HG03103 (cell line): ENCODE measurements around the gene RNF166.

Experiments used
- ATAC-seq: cut with Tn5 transposase; IDR thresholded peaks from one replicate; pipeline ENCODE4 v1.9.1; 2021; ENCODE audit warnings: low read depth; ENCODE audit not compliant: unreplicated experiment

The RNF166 gene

GRCh38 chr16:88712362-88712979, 6.3 kb upstream of the RNF166 start:
- ATAC-seq: no peak

DNA sequence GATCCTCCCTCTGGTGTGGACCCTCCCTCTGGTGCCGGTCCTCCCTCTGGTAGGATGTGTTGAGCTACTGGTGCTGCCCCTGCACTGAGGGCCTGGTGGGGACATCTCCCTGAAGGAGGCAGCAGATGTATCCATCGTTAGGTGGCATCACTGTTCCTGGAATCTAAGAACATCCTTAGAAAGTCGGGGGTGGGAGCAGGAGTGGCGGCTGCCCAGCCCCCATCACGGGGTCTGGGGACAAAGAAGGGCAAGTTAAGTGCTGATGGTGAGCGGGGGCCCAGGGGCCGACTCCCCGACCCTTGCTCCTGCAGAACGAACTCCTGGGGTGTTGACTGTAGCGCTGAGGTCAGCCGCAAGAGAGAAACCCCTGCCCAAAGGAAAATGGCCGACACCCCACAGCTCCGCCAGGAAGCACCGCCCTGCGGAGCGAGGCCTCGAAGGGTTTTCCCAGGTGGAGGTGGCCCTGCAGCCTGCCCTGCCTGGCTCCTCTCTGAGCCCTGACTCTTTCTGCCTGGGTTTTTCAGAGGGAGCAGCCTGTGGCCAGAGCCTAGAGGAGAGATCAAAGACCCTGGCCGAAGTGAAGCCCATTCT, 5.6 kb upstream of the RNF166 start:
- ATAC-seq: no peak

GRCh38 chr16:88710556-88710955, 4.3 kb upstream of the RNF166 start:
- no peak for ATAC-seq

DNA sequence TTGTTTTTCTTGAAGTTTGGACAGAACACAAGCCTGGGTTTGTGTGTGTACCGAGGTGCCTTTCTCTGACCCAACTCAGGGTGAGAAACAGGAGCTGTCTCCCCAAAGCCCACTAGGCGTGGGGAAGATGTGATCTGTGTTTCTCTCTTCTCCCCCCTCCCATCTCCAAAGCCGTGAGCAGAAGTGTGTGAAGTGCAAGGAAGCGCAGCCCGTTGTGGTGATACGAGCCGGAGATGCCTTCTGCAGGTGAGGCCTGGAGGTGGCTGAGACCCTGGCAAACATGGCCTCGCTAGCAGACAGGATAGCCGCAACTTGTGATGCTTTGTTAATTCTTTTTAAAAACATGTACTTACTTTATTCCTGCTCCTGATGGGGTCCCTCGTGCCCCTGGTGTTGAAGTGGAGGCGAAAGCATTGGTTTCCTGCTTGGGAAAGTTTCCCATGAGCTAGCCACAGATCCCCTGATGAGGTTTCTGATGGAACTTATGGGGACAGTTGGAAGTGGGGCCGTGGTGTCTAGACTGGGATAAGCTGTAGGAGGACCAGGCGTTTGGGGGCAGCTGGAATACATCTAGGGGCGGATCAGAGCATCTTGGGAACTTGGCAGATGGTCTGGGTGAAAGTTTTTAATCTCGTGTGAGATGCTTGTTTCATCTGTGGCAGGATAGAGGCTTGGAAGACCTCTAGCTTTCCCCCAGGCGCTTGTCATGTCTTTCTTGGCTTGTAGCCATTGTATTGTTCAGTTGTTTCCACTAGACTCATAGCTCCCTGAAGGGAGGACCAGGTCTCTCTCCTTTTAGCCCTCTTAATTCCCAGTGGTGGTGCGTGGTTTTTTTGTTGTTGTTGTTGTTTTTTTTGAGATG, 988 bp upstream of the RNF166 start:
- ATAC-seq: no peak

DNA sequence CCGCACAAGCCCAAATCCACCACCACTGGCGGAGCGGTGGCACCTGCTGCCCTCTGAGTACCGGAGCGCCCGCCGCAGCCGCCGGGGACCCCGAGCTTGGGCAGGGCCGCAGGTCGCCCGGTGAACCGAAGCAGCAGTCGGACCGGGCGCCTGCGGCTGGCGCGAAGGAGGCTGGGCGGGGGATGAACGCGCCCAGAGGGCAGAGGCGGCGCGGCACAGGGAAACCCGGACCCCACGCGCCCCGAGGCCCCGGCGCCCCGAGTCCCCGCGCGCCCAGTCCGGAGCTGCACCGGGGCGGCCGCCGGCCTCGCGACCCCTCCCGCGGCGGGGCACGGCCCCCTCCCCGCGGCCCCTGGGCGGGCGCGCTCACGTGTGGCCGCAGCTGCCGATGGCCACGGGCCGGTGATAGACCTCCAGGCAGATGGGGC, 393 bp downstream of the RNF166 start:
- ATAC-seq: peak; percentile 9

GRCh38 chr16:88705076-88705684, 1.0 kb downstream of the RNF166 start:
- no peak for ATAC-seq

- ATAC-seq: no peak
These were observed 2.5 kb downstream of the RNF166 start for GRCh38 chr16:88703486-88704309.

- no peak for ATAC-seq
These were observed 3.6 kb downstream of the RNF166 start for GRCh38 chr16:88702371-88703210.

GRCh38 chr16:88701581-88702370, 4.4 kb downstream of the RNF166 start:
- ATAC-seq: no peak

- peak; percentile 66 for ATAC-seq
These were observed 5.3 kb downstream of the RNF166 start for GRCh38 chr16:88700636-88701482.

DNA sequence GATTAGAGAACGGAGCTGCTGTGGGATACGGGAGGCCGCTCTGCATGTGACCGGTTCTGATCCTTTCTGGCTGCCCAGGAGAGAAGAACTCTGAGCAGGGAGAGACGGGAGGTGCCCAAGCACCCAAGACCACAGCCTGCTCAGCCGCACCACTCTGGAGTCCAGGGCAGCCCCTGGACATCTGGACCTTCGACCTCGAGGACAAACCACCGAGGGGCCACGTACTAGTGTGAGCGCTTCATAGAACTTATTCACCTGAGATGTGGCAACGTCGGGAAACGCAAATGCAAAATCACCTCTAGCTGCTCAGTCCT, 5.9 kb downstream of the RNF166 start:
- ATAC-seq: no peak

DNA sequence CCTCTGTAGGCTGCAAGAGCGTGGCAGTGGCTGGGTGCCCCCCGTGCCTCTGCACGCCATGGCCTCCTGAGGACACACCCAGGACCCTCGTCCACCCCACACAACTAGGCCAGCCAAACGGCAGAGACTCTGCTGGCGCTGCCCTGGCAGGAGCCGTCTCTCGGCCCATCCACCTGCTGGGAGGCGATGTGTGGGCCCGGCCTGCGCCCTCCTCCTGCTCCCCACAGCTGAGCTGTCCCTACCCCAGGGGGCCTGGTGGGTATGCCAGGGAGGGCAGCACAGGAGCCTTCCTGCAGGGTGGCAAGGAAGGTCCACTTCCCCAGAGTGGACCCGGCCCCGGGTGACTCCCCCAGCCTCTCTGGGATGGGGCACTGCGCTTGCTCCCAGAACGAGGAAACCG, 7.0 kb downstream of the RNF166 start:
- ATAC-seq: no peak

GRCh38 chr16:88698646-88699045, 7.6 kb downstream of the RNF166 start:
- ATAC-seq: no peak

DNA sequence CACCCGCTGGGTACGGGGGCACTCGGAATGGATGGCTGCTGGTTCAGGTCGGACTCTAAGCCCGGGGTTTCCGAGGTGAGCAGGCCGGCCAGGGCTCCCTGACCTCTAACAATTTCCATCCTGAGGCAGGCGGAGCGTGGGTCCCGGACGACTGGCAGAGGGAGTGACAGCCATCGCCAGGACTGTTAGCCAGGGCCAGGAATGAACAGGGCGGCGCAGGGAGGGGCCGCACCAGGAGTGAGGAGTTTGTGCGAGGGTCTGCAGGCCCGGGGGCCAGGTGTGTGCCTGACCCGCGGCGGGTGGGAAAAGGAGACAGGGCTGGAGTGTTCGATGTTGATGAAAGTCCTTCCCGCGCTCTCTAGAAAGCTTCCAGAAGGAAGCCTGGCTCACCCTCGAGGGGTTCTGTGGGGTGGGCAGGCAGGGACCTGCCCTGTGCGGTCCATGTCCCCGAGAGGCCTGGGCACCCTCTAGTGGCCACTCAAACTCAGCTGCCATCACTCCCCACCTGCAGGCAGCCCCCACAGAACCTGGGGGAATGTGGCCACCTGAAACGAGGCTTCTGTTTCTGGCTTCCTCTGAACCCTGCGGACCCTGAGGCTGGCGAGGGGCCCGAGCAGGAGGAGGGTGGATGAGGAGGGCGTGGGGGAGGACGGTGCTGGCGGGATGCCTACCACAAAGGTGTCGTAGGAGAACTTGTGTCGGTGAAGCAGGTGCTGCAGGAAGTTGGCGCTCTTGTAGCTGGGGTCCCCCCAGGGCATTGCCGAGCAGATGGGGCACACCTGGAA, 8.2 kb downstream of the RNF166 start:
- ATAC-seq: no peak

GRCh38 chr16:88697116-88697830, 8.9 kb downstream of the RNF166 start:
- no peak for ATAC-seq

DNA sequence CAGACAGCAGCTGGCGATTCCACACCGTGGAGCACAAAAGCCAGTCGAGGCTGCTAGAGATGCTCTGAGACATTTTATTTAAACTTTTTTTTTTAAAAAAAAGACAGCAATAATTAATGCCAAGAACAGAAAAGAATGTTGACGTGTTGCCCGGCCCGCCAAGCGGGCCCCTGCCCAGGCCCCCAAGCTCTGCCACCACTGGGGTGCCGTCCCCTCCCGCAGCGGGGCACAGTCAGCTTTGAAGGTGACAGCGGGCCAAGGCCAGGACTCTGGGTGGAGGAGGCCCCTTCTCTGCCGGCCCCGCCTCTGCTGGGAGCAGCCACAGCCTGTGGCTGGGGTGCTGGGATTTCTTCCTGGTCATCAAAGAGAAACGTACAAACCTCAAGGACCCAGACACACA, 9.8 kb downstream of the RNF166 start:
- no peak for ATAC-seq

DNA sequence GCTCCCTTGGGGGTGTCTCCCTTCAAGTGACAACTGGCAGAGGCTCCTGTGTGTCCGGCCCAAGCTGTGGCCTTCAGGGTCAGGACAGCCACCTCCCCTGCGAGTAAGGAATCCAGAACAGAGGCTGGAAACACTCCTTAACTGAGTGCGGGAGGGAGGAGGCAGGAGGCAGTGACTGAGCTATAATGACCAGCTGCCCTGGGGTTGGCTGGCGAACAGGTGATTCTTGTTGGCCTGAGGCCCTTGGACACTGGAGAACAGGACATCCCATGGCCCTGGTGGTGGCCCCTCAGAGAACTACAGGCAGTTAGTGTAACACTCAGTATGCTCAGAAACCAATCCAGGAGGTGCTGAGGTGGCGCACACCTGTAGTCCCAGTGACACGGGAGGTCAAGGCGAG, 10.5 kb downstream of the RNF166 start:
- ATAC-seq: no peak
